ENCODE measurements around the gene AGMO.

DNA sequence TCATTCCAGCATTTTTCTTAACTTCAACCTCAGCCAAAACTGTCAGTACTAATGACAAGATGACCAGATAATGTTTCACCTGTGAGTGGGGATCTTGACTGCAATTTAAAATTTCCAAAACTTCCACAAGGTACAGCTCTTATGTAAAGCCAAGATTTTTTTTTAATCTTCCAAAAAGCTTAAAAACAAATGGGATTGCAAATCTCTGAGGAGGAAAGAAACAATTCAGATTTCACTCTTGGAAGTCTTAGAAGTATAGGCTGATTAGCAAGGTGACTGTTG, 90.2 kb downstream of the AGMO start:
- TF ChIP-seq, protein P1, sequence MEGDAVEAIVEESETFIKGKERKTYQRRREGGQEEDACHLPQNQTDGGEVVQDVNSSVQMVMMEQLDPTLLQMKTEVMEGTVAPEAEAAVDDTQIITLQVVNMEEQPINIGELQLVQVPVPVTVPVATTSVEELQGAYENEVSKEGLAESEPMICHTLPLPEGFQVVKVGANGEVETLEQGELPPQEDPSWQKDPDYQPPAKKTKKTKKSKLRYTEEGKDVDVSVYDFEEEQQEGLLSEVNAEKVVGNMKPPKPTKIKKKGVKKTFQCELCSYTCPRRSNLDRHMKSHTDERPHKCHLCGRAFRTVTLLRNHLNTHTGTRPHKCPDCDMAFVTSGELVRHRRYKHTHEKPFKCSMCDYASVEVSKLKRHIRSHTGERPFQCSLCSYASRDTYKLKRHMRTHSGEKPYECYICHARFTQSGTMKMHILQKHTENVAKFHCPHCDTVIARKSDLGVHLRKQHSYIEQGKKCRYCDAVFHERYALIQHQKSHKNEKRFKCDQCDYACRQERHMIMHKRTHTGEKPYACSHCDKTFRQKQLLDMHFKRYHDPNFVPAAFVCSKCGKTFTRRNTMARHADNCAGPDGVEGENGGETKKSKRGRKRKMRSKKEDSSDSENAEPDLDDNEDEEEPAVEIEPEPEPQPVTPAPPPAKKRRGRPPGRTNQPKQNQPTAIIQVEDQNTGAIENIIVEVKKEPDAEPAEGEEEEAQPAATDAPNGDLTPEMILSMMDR (IDR thresholded peaks at IDR 0.05; ENCODE audit: low read length) = no peak
- TF ChIP-seq EZH2 (optimal IDR thresholded peaks at IDR 0.05; ENCODE audit: low read depth, low read length) (no peak), EZH2phosphoT487 (IDR thresholded peaks at IDR 0.05; ENCODE audit: low read length) (no peak)
